H9 (cell line): ENCODE data around the gene ZNF524. TPM values are rescaled to one million over a fixed set of nuclear protein-coding genes. Genes with fewer than 3 reads are reported as not detected.

ENCODE experiments used
- DNase-seq: peaks from one replicate; pipeline ENCODE4 v3.0.0-alpha.2; 2017
- H2AFZ ChIP-seq: one replicate; pipeline ENCODE4 v1.6.1; 2013; ENCODE audit warnings: mild to moderate bottlenecking, low read length, control low read depth, moderate library complexity
- H2AK5ac ChIP-seq: 2 replicates; pipeline ENCODE4 v1.6.1; 2013; ENCODE audit warnings: low read length, control low read depth, mixed read lengths; ENCODE audit not compliant: insufficient read length
- H2BK120ac ChIP-seq: one replicate; pipeline ENCODE4 v1.6.1; 2013; ENCODE audit warnings: low read depth, mild to moderate bottlenecking, low read length, control low read depth, inconsistent platforms; ENCODE audit not compliant: poor library complexity, severe bottlenecking
- H2BK12ac ChIP-seq: 2 replicates; pipeline ENCODE4 v1.6.1; 2013; ENCODE audit warnings: low read length, control low read depth, mixed read lengths, low read depth; ENCODE audit not compliant: insufficient read length
- H2BK15ac ChIP-seq: 2 replicates; pipeline ENCODE4 v1.6.1; 2013; ENCODE audit warnings: low read depth, low read length, control low read depth
- H2BK20ac ChIP-seq: one replicate; pipeline ENCODE4 v1.6.1; 2013; ENCODE audit warnings: low read depth, mild to moderate bottlenecking, low read length, control low read depth, inconsistent platforms; ENCODE audit not compliant: poor library complexity, severe bottlenecking
- H2BK5ac ChIP-seq: 2 replicates; pipeline ENCODE4 v1.6.1; 2013; ENCODE audit warnings: low read length, control low read depth, mixed read lengths; ENCODE audit not compliant: insufficient read length
- H3K14ac ChIP-seq: 2 replicates; pipeline ENCODE4 v1.6.1; 2013; ENCODE audit warnings: low read length, control low read depth; ENCODE audit not compliant: insufficient read depth
- H3K18ac ChIP-seq: 2 replicates; pipeline ENCODE4 v1.6.1; 2013; ENCODE audit warnings: low read depth, mild to moderate bottlenecking, mixed read lengths, low read length, control low read depth; ENCODE audit not compliant: insufficient read length
- H3K23ac ChIP-seq: 2 replicates; pipeline ENCODE4 v1.6.1; 2013; ENCODE audit warnings: low read length, control low read depth, mixed read lengths, low read depth; ENCODE audit not compliant: insufficient read length
- H3K23me2 ChIP-seq: 2 replicates; pipeline ENCODE4 v1.6.1; 2013; ENCODE audit warnings: low read depth, mild to moderate bottlenecking, mixed read lengths, low read length, control low read depth; ENCODE audit not compliant: insufficient read length, poor library complexity, severe bottlenecking
- H3K27ac ChIP-seq: 2 replicates; pipeline ENCODE4 v1.5.1; 2013; ENCODE audit warnings: low read length, control low read depth, mixed read lengths, low read depth; ENCODE audit not compliant: insufficient read length
- H3K27me3 ChIP-seq: 2 replicates; pipeline ENCODE4 v1.6.1; 2013; ENCODE audit warnings: low read length, control low read depth, inconsistent platforms; ENCODE audit not compliant: insufficient read depth
- H3K4ac ChIP-seq: 2 replicates; pipeline ENCODE4 v1.6.1; 2013; ENCODE audit warnings: low read depth, mild to moderate bottlenecking, control low read depth, inconsistent platforms, low read length, moderate library complexity
- H3K4me1 ChIP-seq: 2 replicates; pipeline ENCODE4 v1.6.1; 2013; ENCODE audit warnings: low read length, control low read depth, inconsistent platforms; ENCODE audit not compliant: insufficient read depth
- H3K4me2 ChIP-seq: 2 replicates; pipeline ENCODE4 v1.6.1; 2013; ENCODE audit warnings: low read length, control low read depth, mixed read lengths; ENCODE audit not compliant: insufficient read length, insufficient read depth
- H3K56ac ChIP-seq: 2 replicates; pipeline ENCODE4 v1.6.1; 2013; ENCODE audit warnings: low read depth, mild to moderate bottlenecking, mixed read lengths, low read length, control low read depth; ENCODE audit not compliant: insufficient read length
- H3K79me1 ChIP-seq: 2 replicates; pipeline ENCODE4 v1.6.1; 2013; ENCODE audit warnings: low read depth, mild to moderate bottlenecking, moderate library complexity, low read length, control low read depth, inconsistent platforms; ENCODE audit not compliant: insufficient read depth, poor library complexity, severe bottlenecking
- H3K79me2 ChIP-seq: 2 replicates; pipeline ENCODE4 v1.6.1; 2013; ENCODE audit warnings: low read length, control low read depth, inconsistent platforms; ENCODE audit not compliant: insufficient read depth
- H3K9ac ChIP-seq: 2 replicates; pipeline ENCODE4 v1.6.1; 2013; ENCODE audit warnings: low read length, control low read depth, mixed read lengths; ENCODE audit not compliant: insufficient read length; ENCODE audit errors: extremely low read depth
- H3K9me3 ChIP-seq: one replicate; pipeline ENCODE4 v1.6.1; 2013; ENCODE audit warnings: low read depth, low read length, inconsistent platforms; ENCODE audit not compliant: control insufficient read depth
- H3T11ph ChIP-seq: one replicate; pipeline ENCODE4 v1.6.1; 2013; ENCODE audit warnings: mild to moderate bottlenecking, low read length, control low read depth, inconsistent platforms
- H4K20me1 ChIP-seq: one replicate; pipeline ENCODE4 v1.6.1; 2013; ENCODE audit not compliant: control insufficient read depth, insufficient read length, insufficient read depth
- H4K5ac ChIP-seq: 2 replicates; pipeline ENCODE4 v1.6.1; 2013; ENCODE audit warnings: low read depth, mild to moderate bottlenecking, mixed read lengths, low read length, control low read depth; ENCODE audit not compliant: insufficient read length
- H4K8ac ChIP-seq: replicated peaks from 2 replicates; pipeline ENCODE4 v1.6.1; 2013; ENCODE audit warnings: low read length, control low read depth, mixed read lengths, low read depth; ENCODE audit not compliant: insufficient read length
- H4K91ac ChIP-seq: 2 replicates; pipeline ENCODE4 v1.6.1; 2013; ENCODE audit warnings: low read depth, mild to moderate bottlenecking, moderate library complexity, mixed read lengths, low read length, control low read depth; ENCODE audit not compliant: insufficient read length
- H3K27ac Mint-ChIP-seq, 3 experiments: 2 replicates in 2 of 3; 3 replicates in 1 of 3; pipeline ENCODE4 v1.8.0; 2020 to 2021; ENCODE audit warnings: mixed read lengths in 3 of 3, mild to moderate bottlenecking in 1 of 3, moderate library complexity in 1 of 3
- H3K27me3 Mint-ChIP-seq: 2 replicates; pipeline ENCODE4 v1.8.0; 2021; ENCODE audit warnings: low read depth, mild to moderate bottlenecking, moderate library complexity, mixed read lengths
- H3K36me3 Mint-ChIP-seq, 3 experiments: 2 replicates in 2 of 3; 3 replicates in 1 of 3; pipeline ENCODE4 v1.8.0; 2020 to 2021; ENCODE audit warnings: low read depth in 3 of 3, mixed read lengths in 3 of 3; ENCODE audit not compliant: insufficient read depth in 1 of 3
- H3K4me1 Mint-ChIP-seq, 2 experiments: 2 replicates each; pipeline ENCODE4 v1.8.0; 2020; ENCODE audit warnings: mixed read lengths in 2 of 2
- H3K4me3 Mint-ChIP-seq, 2 experiments: 2 replicates in 1 of 2; 3 replicates in 1 of 2; pipeline ENCODE4 v1.8.0; 2020 to 2021; ENCODE audit warnings: mild to moderate bottlenecking in 2 of 2, mixed read lengths in 2 of 2, moderate library complexity in 1 of 2
- H3K9me3 Mint-ChIP-seq, 2 experiments: 2 replicates in 1 of 2; 3 replicates in 1 of 2; pipeline ENCODE4 v1.8.0; 2020; ENCODE audit warnings: mild to moderate bottlenecking in 2 of 2, mixed read lengths in 2 of 2, moderate library complexity in 1 of 2
- WGBS: extraction: QIAGEN DNeasy Blood & Tissue Kit; methylation state at CpG from one replicate; pipeline ENCODE4 v1.1.7; 2013; ENCODE audit warnings: missing lambda C conversion rate, low lambda C conversion rate, mixed read lengths; ENCODE audit not compliant: insufficient read length; ENCODE audit errors: extremely low coverage; 5-methylcytosine and 5-hydroxymethylcytosine counted together
- total RNA-seq: library from RNA; stranded (reverse); gene quantifications from 2 replicates; pipeline ENCODE4 v1.2.1, GENCODE V29; 2021
- TF ChIP-seq, protein P1 (sequence below): fragments of 200-600 bp; sonication (generic); conservative IDR thresholded peaks from 3 replicates; pipeline ENCODE4 v1.8.0; 2021; ENCODE audit warnings: antibody characterized with exemption, mild to moderate bottlenecking

Gene ZNF524
- total RNA-seq, 1 experiment from 2014 or later: 3.0 TPM

DNA sequence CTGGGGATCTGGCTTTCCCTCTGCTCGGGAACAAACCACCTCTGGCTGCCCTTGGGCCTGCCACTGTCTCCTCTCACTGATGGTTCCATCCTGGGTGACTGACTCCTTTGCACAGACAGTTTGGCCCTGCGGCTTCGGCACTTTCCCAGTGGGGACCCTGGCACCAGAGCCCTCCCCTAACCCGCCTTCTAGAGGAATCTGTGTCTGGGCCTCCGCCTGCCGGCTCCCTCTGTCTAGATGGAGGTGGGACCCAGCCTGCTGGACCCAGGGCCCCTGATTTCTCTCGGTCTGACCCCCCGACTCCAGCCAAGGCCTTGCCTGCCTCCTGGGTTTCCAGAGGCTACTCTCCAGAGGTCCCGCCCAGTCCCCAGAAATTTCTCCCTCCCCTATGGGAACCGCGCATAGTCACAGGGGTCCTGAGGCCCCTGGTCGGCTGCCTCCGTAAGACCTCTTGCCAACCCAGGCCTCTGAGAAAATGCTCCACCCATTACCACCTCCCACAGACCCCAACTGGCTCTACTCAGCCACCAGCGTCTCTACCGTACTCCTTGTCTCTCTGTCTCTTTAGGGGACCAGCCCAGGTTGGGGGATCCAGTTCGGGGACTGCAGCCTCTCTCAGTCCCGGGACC lies 50.6 kb downstream of the ZNF524 start:
- H2BK5ac ChIP-seq: no peak overlapping the region
- WGBS: no CpG with 5 or more reads among the region's 17 CpGs

More for the DNA sequence above, 50.6 kb downstream of the ZNF524 start:
- peak overlapping the region in 1 of 3 experiments; percentile 75; a peak in 3 of 7 replicates for H3K27ac Mint-ChIP-seq
- Histone ChIP-seq H3K27ac (no peak overlapping the region), H4K20me1 (peaks cover 5% of the 10 kb centered on the region), H3K23me2 (peaks cover 25% of the 10 kb centered on the region), H4K91ac (no peak overlapping the region), H4K8ac (no peak overlapping the region), H3K79me1 (no peaks in the 10 kb centered on the region), H2AK5ac (no peak overlapping the region), H2BK20ac (no peak overlapping the region), H2BK15ac (no peak overlapping the region), H3K23ac (no peak overlapping the region), H3K27me3 (no peaks in the 10 kb centered on the region), H2AFZ (no peak overlapping the region), H2BK12ac (no peak overlapping the region), H3K9ac (no peak overlapping the region), H2BK120ac (no peak overlapping the region), H3K4me2 (no peak overlapping the region), H3K9me3 (no peaks in the 10 kb centered on the region), H4K5ac (no peak overlapping the region), H3K79me2 (peaks cover 2% of the 10 kb centered on the region; the same call in 1 of the 2 replicates), H3K18ac (no peak overlapping the region), H3K4ac (no peak overlapping the region), H3K14ac (no peak overlapping the region; the same call in 1 of the 2 replicates), H3K4me1 (no peaks in the 10 kb centered on the region), H3T11ph (no peak overlapping the region), H3K56ac (no peak overlapping the region)
- no peak for DNase-seq
- TF ChIP-seq, protein P1, sequence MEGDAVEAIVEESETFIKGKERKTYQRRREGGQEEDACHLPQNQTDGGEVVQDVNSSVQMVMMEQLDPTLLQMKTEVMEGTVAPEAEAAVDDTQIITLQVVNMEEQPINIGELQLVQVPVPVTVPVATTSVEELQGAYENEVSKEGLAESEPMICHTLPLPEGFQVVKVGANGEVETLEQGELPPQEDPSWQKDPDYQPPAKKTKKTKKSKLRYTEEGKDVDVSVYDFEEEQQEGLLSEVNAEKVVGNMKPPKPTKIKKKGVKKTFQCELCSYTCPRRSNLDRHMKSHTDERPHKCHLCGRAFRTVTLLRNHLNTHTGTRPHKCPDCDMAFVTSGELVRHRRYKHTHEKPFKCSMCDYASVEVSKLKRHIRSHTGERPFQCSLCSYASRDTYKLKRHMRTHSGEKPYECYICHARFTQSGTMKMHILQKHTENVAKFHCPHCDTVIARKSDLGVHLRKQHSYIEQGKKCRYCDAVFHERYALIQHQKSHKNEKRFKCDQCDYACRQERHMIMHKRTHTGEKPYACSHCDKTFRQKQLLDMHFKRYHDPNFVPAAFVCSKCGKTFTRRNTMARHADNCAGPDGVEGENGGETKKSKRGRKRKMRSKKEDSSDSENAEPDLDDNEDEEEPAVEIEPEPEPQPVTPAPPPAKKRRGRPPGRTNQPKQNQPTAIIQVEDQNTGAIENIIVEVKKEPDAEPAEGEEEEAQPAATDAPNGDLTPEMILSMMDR: no peak
- peaks cover 0 to 3% of the 10 kb centered on the region in 2 experiments; a peak in 3 of 5 replicates for H3K9me3 Mint-ChIP-seq
- peaks cover 7 to 44% (median 34%) of the 10 kb centered on the region in 3 experiments for H3K36me3 Mint-ChIP-seq
- H3K4me3 Mint-ChIP-seq: peak overlapping the region in 1 of 2 experiments; percentile 60; a peak in 2 of 5 replicates
- H3K4me1 Mint-ChIP-seq: peaks cover 14 to 16% of the 10 kb centered on the region in 2 experiments
- no peaks in the 10 kb centered on the region; the same call in 1 of the 2 replicates for H3K27me3 Mint-ChIP-seq
